A172 (cell line): Measurements from ENCODE around the gene SMAD7. TPM values are rescaled to one million over a fixed set of nuclear protein-coding genes. Genes with fewer than 3 reads are reported as not detected.

Experiments
- DNase-seq: peaks from one replicate; pipeline ENCODE4 v3.0.0-alpha.2; 2015; ENCODE audit warnings: low spot score
- total RNA-seq: library from RNA; depleted of rRNA; stranded (reverse); fragments of >200 nt; shearing (Covaris generic); gene quantifications from 2 replicates; pipeline ENCODE4 v1.2.3, GENCODE V29; 2014

The SMAD7 gene
- total RNA-seq, 1 experiment from 2014 or later, result 8.5 TPM

DNA sequence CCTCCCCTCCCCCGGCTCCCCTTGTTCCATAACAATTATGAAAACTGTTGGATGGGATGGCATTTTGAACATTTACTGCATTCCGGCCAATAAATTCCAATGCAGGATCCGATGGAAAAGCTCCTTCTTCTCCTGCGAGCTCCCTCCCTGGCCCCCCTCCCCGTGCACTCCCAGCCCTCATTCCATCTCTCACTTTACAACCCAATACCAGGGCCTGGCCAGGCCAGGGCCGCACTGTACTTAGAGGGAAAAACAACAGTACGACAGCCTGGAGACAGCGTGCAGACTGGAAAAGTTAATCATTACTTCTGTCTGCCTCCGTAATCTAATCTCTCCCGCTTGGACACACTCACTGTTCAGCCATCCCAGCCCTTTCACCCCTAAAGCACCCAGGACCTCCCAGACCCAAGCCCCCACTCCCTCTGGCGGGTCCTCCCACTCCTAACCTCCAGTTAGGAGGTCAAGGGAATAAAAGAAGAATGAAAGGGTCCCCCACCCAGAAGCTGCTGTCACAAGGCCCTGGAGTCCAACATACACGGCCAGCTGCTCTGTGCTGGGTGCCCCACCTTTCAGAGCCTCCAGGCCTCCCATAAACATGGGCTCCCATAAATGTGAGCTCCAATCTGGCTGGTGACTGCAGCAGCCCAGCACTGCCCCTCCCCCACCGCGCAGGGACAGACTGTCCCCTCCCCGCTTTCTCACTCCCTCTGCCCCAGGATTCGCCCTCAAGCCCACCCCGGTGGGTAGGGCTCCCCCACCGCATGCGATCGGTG lies 20.6 kb downstream of the SMAD7 start:
- DNase-seq, result no peak

DNA sequence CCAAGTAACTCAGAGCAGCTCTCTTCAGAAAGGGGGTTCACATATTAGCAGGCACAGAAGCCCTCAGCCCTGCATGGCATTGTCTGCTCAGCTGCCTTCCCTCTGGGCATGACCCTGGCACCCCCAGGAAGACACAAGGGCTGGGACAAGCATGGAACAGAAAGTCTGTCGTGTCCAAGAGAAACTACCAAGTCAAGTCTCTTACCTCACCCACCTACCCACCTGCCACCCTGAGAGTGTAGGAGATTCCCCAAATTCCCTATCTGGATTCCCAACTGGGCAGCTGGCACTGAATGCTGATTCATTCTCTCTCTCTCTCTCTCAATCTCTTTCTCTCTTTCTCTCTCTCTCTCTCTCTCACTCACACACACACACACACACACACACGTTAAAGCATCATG lies 21.6 kb downstream of the SMAD7 start:
- DNase-seq, result no peak

DNA sequence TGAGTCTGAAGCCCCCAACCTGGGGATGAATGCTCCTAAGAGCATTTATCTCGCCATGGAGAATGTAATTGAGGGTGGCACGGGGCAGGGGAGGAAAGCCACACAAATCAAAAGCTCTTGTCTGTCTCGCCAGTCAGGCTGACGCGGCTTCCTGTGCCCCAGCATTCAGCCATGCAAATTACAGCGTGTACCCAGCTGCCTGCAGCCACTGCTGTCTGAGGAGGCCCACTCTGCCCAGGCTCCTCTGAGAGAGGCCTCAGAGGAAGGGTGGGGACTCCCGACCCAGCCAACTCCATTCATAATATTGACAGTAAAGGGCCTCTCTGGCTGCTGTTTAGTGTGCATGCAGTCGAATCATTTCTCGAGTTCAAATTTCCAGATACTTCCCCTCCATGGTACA lies 22.0 kb downstream of the SMAD7 start:
- DNase-seq, result no peak

DNA sequence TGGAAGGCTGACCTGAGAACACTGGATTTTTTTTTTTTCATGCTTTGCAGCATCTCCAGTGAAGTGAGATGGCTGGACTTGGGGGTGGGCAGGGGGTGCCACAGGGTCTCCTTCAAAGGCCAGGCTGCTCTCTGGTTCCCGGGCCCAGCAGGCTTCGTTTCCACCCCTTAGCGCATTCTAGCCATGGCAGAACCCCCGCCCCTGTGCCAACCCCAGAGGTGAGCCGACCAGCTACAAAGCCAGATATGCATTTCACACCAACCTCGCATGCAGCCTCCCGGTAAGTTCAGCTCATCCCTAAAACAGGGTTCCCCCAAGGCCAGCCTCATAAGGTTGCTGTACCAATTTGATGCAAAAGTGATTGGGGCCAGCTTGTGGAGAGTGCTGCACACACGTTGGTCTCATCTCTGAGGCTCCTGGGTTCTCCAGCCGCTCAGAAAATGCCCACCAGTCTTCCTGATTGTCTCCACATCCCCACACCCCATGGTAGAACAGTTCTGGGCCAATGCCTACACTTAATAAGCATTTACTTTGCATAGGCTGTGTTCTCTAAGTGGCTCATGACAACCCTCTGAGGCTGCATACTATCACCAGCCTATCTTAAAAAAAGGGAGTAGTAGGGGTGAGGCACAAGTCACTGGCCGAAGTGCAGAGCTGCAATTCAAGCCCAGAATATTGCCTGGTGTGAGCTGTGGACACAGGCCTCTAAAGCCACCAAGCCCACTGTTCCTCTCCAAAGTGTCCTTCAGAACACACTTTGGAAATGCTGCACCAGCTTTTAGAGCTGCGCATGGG lies 23.3 kb downstream of the SMAD7 start:
- no peak for DNase-seq

DNA sequence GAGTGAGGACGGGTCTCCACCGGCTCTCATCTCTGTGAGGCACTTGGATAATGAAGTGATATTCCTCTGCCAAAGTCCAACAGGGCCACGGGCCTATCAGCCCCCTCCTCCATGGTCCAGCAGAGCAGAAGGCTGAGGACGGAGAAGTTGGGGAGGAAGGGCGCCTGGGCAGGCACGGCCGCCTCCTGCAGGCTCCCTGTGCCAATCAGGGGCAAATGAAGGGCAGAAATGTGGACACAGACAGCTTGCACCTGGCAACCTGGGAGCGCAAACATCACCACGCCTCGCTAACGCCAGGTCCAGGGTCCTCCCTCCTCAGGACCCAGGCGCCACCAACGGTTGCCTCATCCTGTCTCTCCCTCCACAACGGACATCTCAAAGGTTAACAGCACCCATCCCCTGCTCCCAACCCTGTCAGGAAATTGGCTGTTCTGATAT lies 24.3 kb downstream of the SMAD7 start:
- DNase-seq, result no peak

DNA sequence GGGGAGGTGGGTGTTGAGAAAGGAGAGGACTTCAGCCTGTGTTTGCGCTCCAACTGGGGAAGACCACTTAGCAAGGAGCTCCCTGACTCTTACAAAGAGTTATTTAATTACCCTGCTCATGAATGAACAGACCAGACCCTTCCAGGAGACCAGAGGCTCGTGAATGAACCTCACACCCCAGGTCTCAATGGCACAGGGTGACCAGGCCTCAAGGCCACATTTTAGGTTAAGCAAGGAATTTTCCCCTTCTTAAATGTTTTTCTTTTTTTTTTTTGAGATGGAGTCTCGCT lies 25.3 kb downstream of the SMAD7 start:
- no peak for DNase-seq

DNA sequence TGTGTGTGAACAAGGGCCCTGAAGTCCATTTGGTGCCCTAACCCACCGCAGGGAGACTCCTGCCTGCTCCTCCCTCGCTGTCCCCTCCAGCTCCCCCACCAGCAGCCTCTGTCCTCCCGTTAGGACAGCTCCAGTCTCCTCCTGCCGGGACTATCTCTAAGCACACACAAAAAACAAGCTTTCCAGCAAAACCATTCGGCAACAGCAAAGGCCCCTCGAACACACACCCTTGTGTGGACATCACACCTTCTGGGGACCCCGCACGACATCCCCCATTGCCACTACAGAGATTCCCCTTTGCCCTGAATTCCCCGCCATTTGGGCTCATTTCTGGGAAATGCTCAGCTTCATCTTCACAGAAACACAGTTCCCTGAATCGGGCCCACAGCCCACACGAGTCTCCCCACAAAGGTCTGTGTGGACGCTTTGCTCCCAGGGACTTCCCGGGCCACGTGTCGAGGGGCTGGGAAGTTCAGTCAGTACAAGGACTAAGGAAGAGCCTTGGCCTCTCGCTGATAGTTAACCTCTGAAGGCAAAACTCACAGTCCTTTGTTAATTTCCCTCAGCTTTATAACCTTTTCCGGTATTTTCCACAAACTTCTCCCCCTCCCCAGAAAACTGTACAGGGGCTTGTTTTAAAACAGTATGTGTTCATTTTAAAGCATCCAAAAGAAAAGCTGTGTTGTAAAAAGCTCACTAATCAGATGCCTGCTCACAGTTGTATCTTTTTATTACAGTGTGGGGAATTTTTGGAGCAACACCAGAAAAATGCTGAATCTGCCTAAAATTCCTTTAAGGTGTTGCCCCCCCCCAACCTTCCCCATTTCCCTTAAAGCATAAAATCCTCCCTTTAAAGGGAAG lies 25.9 kb downstream of the SMAD7 start:
- DNase-seq, result no peak

DNA sequence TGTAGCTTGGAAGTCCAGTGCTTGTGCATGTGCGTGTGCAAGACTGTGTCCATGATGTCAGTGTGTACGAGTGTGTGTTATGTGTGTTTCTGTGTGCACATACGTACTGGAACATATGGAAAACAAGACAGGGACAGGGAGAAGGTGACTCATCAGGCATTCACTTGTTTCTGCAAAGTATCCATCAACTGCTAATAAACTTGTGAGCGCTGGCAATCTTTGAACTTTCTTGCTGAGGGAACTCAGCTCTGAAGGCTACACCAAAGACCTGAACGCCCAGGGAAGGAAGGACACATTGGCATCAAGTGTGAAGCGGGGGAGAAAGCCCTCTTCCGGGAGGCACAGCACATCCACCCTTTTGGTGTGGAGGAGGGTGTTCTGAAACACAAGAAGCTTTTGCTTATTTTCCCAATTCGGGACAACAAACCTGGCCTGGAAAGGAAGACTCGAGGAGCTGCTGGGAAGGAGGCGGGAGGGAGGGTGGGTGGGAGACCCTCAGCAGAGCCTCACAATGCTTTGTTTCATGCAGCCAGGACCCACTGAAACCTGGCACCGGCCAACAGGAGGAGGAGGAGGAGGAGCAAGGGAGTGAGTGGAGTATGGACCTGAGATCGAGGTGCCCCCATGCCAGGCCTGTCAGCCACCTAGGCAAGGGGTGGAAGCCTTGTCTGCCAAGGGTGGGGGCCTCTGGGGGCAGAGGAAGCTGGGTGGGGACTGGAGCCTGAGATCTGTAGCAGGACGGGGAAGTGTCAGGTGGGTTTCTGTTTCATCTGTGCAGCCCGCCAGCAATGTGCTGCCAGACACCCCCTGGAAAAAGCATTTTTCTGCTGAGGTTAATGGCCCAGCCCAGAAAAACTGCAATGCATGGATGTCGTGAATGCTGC lies 26.8 kb downstream of the SMAD7 start:
- peak; percentile 70 for DNase-seq

DNA sequence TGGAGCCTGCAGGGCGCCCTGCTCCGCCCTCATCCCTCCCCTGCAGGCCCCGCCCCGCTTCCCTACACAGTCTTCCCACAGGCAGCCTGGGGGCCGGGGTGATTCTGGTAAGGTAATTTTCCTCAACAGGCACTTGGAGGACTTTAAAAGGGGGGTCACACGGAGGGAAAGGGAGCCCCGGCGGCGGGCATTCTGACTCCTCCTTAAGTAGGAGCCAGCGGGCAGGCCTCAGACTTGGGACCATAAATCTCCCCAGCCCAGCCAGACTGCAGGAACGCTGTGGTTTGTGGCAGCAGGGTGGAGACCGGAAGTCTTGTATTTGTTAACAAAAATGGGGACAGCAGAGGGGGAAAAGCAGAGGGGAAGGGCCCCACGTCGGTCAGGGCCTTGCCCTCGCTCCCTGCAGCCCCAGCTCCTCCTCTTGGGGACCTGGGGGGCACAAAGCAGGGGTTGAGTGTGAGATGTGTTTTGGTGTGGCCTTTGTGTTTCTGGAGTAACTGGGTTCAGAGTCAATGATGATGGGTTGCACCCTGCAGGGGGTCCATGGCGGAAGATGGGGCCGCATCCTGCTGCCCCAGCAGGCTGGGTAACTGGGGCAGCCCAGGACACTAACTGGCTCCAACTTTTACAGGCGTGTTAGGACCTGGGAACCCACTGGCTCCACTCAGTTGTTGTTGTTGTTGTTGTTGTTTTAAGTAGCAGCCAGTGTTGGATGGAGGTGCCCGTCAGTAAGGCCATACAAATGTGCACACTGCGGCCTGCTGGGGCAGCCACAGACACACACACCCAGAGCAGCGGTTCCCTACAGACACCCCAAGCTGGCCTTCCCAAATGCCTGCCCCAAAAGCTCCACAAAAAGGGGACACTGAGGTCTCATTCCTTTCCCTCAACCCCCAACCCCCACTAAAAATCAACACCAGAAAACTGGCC lies 27.7 kb downstream of the SMAD7 start:
- peak; percentile 87 for DNase-seq

DNA sequence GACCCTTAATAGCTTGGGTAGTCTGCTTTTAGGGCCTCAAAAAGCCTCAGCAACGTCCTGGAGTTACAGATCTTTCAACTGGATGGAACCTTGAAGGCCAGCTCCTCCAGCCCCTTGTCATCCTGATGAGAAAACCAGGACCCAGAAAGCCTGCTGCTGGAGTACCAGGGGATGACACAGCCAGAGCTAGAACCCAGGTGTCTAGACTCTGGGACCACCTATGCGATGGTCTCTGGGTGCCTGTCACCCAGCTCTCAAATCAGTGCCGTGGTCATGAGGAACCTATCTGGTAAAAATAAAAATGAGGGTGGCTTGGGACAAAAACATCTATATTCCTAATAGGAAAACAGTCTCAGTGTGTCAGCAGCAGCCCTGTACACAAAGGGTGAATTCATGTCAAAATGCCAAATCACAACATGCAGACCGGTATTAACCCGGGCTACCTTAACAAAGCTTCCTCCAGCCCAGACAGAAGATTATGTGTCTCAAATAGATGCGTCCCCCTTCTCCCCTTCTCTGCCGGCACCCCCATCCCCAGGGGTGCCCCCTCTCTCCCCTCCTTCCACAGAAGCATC lies 28.5 kb downstream of the SMAD7 start:
- DNase-seq, result no peak

DNA sequence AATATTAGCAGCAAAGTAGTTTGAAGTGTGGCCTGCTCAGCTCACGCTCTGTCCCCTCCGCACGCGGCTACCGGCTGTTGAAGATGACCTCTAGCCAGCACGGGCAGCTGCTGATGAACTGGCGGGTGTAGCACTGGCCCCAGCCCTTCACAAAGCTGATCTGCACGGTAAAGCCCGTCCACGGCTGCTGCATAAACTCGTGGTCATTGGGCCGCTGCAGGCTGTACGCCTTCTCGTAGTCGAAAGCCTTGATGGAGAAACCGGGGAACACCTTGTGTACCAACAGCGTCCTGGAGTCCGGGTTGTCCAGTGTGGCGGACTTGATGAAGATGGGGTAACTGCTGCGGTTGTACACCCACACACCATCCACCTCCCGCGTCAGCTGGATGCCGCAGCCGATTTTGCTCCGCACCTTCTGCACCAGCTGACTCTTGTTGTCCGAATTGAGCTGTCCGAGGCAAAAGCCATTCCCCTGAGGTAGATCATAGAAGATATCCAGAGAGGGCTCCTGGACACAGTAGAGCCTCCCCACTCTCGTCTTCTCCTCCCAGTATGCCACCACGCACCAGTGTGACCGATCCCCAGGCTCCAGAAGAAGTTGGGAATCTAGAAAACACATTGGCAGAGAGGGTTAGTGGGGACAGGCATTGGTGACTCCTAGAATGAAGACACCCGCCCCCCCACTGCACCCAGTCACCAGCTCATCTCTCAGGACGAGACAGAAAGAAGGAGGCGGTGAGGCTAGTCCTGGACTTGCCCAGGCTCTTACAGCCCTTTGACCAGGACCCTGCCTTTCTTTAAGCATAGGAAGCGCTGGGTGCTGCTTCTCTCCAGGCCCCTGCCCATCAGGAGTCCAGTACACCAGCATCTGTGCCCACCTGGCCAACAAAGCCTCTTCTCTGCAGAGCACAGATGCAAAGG lies 29.2 kb downstream of the SMAD7 start:
- DNase-seq, result no peak

DNA sequence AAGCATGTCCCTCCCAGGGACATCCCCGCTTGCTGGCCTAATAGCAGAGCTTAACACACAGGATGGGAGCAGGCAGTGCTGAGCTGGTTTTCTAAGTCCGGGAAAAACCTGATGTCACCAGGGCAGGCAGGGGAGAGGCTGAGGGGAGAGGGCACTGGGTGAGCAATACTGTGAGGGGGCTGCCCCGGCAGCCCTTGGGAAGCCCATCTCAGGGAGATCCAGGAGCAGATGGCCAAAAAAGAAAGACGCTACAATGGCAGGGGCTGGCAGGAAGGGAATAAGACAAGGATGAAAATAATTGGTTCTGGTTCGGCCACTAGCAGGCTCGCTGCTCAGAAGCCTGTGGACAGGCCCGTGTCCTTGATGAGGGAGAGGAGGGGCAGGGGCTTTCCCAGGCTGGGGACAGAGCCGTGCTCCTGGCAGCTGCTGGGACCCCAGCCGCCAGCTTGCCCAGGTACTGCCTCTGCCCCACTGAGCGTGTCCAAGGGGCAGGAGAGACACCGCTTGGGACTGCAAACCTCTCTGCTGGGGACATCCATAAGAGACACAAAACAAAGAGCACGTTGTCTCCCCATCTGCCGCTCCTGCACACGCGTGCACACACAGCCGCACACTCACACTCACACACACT lies 30.2 kb downstream of the SMAD7 start:
- no peak for DNase-seq

DNA sequence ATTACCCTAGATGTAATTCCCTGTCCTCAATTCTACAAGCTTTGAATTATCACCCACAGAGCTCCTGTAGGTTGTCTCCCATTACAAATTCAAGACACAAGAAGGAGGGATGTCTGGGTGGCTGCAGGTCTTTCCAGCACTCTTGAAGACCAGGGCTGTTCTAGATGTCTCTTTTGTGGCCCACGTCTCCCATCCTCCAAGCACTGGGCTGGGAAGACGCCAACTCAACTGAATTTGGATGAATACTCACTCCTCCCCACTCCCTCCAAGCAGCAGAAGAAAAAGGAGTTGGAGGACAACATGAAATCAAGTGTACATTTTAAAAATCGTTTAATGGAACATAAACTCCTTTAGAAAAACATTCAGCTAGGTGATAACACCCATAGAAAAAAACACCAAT lies 31.2 kb downstream of the SMAD7 start:
- no peak for DNase-seq

DNA sequence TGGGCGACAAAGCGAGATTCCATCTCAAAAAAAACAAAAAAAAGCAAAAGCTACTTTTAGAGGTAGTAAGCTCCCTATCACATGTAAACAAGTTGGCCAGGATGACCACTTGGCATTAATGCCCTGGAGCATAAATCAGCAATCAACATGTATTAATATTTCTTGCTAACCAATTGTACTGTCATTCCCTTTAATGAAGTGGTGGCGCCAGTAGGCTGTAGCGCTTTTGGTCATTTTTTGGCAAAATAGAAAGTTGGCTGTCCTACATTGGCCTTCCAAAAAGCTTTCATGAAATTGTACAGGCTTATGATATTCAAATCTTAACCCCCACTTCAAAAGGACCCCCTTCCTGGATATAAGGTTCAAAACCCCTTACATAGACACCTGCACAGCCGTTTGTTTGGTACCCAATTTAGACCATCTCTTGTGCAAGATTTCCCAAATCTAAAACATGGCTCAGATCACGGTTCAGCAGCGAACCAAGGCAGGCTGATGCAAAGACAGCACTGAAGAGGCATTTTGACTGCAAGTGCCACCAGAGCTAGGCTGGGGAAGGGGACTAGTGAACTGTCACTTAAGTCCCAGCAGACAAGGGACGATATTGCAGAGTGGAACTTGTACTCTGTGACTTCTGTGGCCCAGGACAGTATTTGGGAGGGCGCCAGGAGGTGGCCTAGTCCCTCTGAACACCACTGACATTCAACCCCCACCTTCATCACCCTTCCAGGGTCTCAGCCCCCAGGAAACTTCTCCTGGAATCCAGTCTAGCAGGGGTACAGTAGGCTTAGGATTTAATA lies 31.9 kb downstream of the SMAD7 start:
- no peak for DNase-seq

DNA sequence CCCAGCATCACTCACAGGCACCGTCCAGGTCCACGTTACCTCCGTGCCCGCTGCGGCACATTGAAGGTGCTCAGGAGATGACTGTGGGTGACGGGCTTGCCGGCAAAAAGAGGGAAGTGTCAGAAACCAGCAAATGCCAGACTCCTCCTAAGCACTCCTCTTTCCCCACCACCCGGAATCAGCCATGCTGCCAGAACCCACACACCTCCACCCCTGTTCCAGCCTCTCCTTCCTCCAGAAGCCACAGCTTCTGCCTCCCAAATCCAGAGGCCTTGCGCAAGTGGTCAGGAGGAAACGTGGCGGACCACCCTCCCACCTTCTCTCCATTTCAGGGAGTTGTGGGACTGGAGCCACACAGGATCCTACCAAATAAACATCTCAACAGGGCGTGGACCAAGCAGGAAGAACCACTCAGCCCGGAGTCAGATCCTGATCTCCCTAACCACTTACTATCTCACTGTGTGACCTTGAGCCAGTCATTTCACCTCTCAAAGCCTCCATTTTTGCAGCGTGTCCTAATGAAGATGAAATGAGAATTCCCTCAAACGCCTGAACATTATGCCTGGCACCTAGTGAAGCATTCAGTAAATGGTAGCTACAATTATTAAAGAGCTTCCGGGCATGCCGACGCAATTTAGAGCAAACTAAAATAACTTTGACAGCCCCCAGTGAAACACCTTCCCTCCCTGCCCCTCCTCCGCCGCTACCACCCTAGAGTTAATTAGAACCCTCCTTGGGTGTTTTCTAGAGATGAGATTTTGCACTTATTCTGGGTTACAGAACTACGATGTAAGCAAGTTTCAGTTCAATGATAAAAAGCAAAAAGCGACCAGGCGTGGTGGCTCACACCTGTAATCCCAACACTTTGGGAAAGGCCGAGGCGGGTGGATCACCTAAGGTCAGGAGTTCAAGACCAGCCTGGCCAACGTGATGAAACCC lies 32.9 kb downstream of the SMAD7 start:
- DNase-seq, result no peak

DNA sequence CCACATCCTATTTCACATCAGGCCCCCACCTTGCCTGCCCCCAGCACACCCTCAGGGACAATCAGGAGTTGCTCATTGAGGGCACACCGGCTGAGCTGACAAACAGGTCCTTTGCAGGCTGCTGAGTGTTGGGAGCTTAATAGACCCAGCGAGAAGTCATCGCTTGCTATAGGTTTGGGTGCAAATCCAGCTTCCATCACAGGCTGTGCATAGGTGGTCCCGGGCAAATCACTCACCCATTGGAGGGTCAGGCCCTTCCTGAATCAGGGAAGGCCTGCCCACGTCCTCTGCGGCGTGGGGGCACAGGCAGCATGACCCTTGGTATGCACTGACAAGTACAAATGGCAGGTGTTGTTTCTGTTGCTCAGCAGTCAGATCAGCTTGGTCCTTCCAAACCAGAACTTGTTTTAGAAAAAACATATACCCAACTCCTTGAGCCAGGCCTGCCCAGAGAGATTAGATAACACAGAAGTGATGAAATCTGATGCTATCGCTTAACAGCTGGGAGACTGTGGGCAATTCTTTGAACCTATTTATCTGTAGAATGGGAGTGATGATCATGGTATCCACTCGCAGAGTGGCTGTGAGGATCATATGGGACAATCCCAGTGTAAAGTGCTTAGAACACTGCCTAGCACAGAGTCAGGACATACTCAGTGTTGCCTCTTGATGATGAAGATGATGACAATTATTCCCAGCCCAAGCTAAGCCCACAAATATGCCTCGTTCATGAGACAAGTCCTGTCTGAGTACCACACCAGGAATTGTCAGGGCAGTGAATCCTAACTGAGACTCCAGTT lies 34.9 kb downstream of the SMAD7 start:
- no peak for DNase-seq
